Measurements from ENCODE around the gene ARG1.
"Not testable (repeated sequence)": the region's sequence is repeated elsewhere in the genome, so short reads cannot be mapped to it uniquely, and the experiment has no call there.

The ARG1 gene

GRCh38 chr6:131532580-131533039 is 40.4 kb upstream of the ARG1 start:
- H3F3A ChIP-seq (ENCODE audit: insufficient read depth, low read length): no peaks in the 10 kb centered on the region
- H3K4me3 ChIP-seq (ENCODE audit: low read length): no peak overlapping the region
- H3K9me3 ChIP-seq (replicated peaks; ENCODE audit: insufficient read depth, low read length): no peaks in the 10 kb centered on the region
- H3K27ac ChIP-seq (ENCODE audit: low read length): no peak overlapping the region
- no peaks in the 10 kb centered on the region for H3K9me2 ChIP-seq (replicated peaks; ENCODE audit: insufficient read depth, low read length)
- no peak overlapping the region for H2AFZ ChIP-seq (ENCODE audit: low read length)
- H3K4me1 ChIP-seq (ENCODE audit: low read length): no peaks in the 10 kb centered on the region
- DNase-seq: no peak
- TF ChIP-seq, protein P1, sequence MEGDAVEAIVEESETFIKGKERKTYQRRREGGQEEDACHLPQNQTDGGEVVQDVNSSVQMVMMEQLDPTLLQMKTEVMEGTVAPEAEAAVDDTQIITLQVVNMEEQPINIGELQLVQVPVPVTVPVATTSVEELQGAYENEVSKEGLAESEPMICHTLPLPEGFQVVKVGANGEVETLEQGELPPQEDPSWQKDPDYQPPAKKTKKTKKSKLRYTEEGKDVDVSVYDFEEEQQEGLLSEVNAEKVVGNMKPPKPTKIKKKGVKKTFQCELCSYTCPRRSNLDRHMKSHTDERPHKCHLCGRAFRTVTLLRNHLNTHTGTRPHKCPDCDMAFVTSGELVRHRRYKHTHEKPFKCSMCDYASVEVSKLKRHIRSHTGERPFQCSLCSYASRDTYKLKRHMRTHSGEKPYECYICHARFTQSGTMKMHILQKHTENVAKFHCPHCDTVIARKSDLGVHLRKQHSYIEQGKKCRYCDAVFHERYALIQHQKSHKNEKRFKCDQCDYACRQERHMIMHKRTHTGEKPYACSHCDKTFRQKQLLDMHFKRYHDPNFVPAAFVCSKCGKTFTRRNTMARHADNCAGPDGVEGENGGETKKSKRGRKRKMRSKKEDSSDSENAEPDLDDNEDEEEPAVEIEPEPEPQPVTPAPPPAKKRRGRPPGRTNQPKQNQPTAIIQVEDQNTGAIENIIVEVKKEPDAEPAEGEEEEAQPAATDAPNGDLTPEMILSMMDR (IDR thresholded peaks at IDR 0.05; ENCODE audit: low read length): no peak
- TF ChIP-seq EZH2phosphoT487 (IDR thresholded peaks at IDR 0.05; ENCODE audit: low read length) (no peak), EZH2 (optimal IDR thresholded peaks at IDR 0.05; ENCODE audit: low read depth, low read length) (no peak)
- no peaks in the 10 kb centered on the region for H3K27me3 ChIP-seq (replicated peaks; ENCODE audit: insufficient read depth, low read length)
- H3K4me2 ChIP-seq (ENCODE audit: low read depth, low read length): no peak overlapping the region
- no peaks in the 10 kb centered on the region for H4K20me1 ChIP-seq (ENCODE audit: insufficient read depth, low read length)
- H3K36me3 ChIP-seq (replicated peaks; ENCODE audit: insufficient read depth, low read length): no peaks in the 10 kb centered on the region
- H3K9ac ChIP-seq (ENCODE audit: low read length): no peak overlapping the region
- no peaks in the 10 kb centered on the region for H3K79me2 ChIP-seq (ENCODE audit: low read length)

GRCh38 chr6:131538615-131539014 is 34.4 kb upstream of the ARG1 start:
- H3K4me3 ChIP-seq (ENCODE audit: low read length); H2AFZ ChIP-seq (ENCODE audit: low read length); H3K4me1 ChIP-seq (ENCODE audit: low read length); H3K79me2 ChIP-seq (ENCODE audit: low read length); H3K36me3 ChIP-seq (replicated peaks; ENCODE audit: insufficient read depth, low read length); H3K9me3 ChIP-seq (replicated peaks; ENCODE audit: insufficient read depth, low read length); H3K27me3 ChIP-seq (replicated peaks; ENCODE audit: insufficient read depth, low read length); H3K4me2 ChIP-seq (ENCODE audit: low read depth, low read length); H3K9me2 ChIP-seq (replicated peaks; ENCODE audit: insufficient read depth, low read length); H4K20me1 ChIP-seq (ENCODE audit: insufficient read depth, low read length); H3K27ac ChIP-seq (ENCODE audit: low read length); H3F3A ChIP-seq (ENCODE audit: insufficient read depth, low read length); H3K9ac ChIP-seq (ENCODE audit: low read length); DNase-seq: not testable (repeated sequence)

- Histone ChIP-seq H4K20me1 (ENCODE audit: insufficient read depth, low read length) (no peaks in the 10 kb centered on the region), H3K9me3 (replicated peaks; ENCODE audit: insufficient read depth, low read length) (no peaks in the 10 kb centered on the region), H3F3A (ENCODE audit: insufficient read depth, low read length) (no peaks in the 10 kb centered on the region), H3K9ac (ENCODE audit: low read length) (no peak overlapping the region), H3K79me2 (ENCODE audit: low read length) (no peaks in the 10 kb centered on the region), H3K4me2 (ENCODE audit: low read depth, low read length) (no peak overlapping the region), H3K36me3 (replicated peaks; ENCODE audit: insufficient read depth, low read length) (no peaks in the 10 kb centered on the region), H3K4me1 (ENCODE audit: low read length) (no peaks in the 10 kb centered on the region), H2AFZ (ENCODE audit: low read length) (no peak overlapping the region), H3K9me2 (replicated peaks; ENCODE audit: insufficient read depth, low read length) (no peaks in the 10 kb centered on the region), H3K27ac (ENCODE audit: low read length) (no peak overlapping the region), H3K27me3 (replicated peaks; ENCODE audit: insufficient read depth, low read length) (no peaks in the 10 kb centered on the region), H3K4me3 (ENCODE audit: low read length) (no peak overlapping the region)
- TF ChIP-seq EZH2 (optimal IDR thresholded peaks at IDR 0.05; ENCODE audit: low read depth, low read length): no peak
- TF ChIP-seq, protein P1 (IDR thresholded peaks at IDR 0.05; ENCODE audit: low read length): no peak
- TF ChIP-seq EZH2phosphoT487 (IDR thresholded peaks at IDR 0.05; ENCODE audit: low read length): no peak
- DNase-seq: no peak
These were observed 27.7 kb upstream of the ARG1 start for GRCh38 chr6:131545317-131545716.

- TF ChIP-seq, protein P1 (IDR thresholded peaks at IDR 0.05; ENCODE audit: low read length): no peak
- TF ChIP-seq EZH2phosphoT487 (IDR thresholded peaks at IDR 0.05; ENCODE audit: low read length): no peak
- TF ChIP-seq EZH2 (optimal IDR thresholded peaks at IDR 0.05; ENCODE audit: low read depth, low read length): no peak
- no peaks in the 10 kb centered on the region for H3K9me2 ChIP-seq (replicated peaks; ENCODE audit: insufficient read depth, low read length)
- H3K9ac ChIP-seq (ENCODE audit: low read length): no peak overlapping the region
- H3K4me1 ChIP-seq (ENCODE audit: low read length): no peaks in the 10 kb centered on the region
- no peak for DNase-seq
- H4K20me1 ChIP-seq (ENCODE audit: insufficient read depth, low read length): no peaks in the 10 kb centered on the region
- no peak overlapping the region for H3K4me3 ChIP-seq (ENCODE audit: low read length)
- no peaks in the 10 kb centered on the region for H3K36me3 ChIP-seq (replicated peaks; ENCODE audit: insufficient read depth, low read length)
- no peaks in the 10 kb centered on the region for H3K9me3 ChIP-seq (replicated peaks; ENCODE audit: insufficient read depth, low read length)
- no peaks in the 10 kb centered on the region for H3K27me3 ChIP-seq (replicated peaks; ENCODE audit: insufficient read depth, low read length)
- H2AFZ ChIP-seq (ENCODE audit: low read length): no peak overlapping the region
- no peaks in the 10 kb centered on the region for H3F3A ChIP-seq (ENCODE audit: insufficient read depth, low read length)
- H3K79me2 ChIP-seq (ENCODE audit: low read length): no peaks in the 10 kb centered on the region
- H3K4me2 ChIP-seq (ENCODE audit: low read depth, low read length): no peak overlapping the region
- no peak overlapping the region for H3K27ac ChIP-seq (ENCODE audit: low read length)
These were observed 25.5 kb upstream of the ARG1 start for GRCh38 chr6:131547488-131547887.
